ENCODE data around the gene PGM5. TPM values are rescaled to one million over a fixed set of nuclear protein-coding genes. Genes with fewer than 3 reads are reported as not detected.

Gene PGM5
- total RNA-seq, 1 donor from 2014 or later: 70.9 TPM

GRCh38 chr9:68545033-68545705 is 188.8 kb downstream of the PGM5 start:
- Histone ChIP-seq H3K27ac (no peak overlapping the region), H3K4me3 (no peak overlapping the region), H3K4me1 (peaks cover 0 to 2% of the 10 kb centered on the region in 2 donors), H3K36me3 (no peaks in the 10 kb centered on the region), H3K9me3 (no peaks in the 10 kb centered on the region), H3K27me3 (no peaks in the 10 kb centered on the region)
- TF ChIP-seq CTCF (IDR thresholded peaks at IDR 0.05): no peak
- no peak for DNase-seq (ENCODE audit: low spot score in 2 of 2)
- intact Hi-C loops (cut with DNase I): no loop called here

- Histone ChIP-seq H3K27ac (peak overlapping the region in 1 of 2 donors; percentile 9), H3K9me3 (no peaks in the 10 kb centered on the region), H3K4me3 (no peak overlapping the region), H3K36me3 (no peaks in the 10 kb centered on the region), H3K27me3 (no peaks in the 10 kb centered on the region), H3K4me1 (no peaks in the 10 kb centered on the region)
- no peak for DNase-seq (ENCODE audit: low spot score in 2 of 2)
- TF ChIP-seq CTCF (IDR thresholded peaks at IDR 0.05): no peak
- intact Hi-C loops (cut with DNase I): no loop called here
Observed at GRCh38 chr9:68546596-68547390, 190.4 kb downstream of the PGM5 start.

GRCh38 chr9:68547417-68547816 is 191.0 kb downstream of the PGM5 start:
- TF ChIP-seq CTCF (IDR thresholded peaks at IDR 0.05): no peak
- Histone ChIP-seq H3K9me3 (no peaks in the 10 kb centered on the region), H3K4me1 (no peaks in the 10 kb centered on the region), H3K27me3 (no peaks in the 10 kb centered on the region), H3K27ac (no peak overlapping the region), H3K4me3 (no peak overlapping the region), H3K36me3 (no peaks in the 10 kb centered on the region)
- no peak for DNase-seq (ENCODE audit: low spot score in 2 of 2)
- intact Hi-C loops (cut with DNase I): no loop called here

GRCh38 chr9:68548241-68548640 is 191.8 kb downstream of the PGM5 start:
- TF ChIP-seq CTCF (IDR thresholded peaks at IDR 0.05): no peak
- Histone ChIP-seq H3K9me3 (no peaks in the 10 kb centered on the region), H3K4me3 (no peak overlapping the region), H3K36me3 (no peaks in the 10 kb centered on the region), H3K4me1 (peaks cover 0 to 2% of the 10 kb centered on the region in 2 donors), H3K27me3 (no peaks in the 10 kb centered on the region), H3K27ac (no peak overlapping the region)
- DNase-seq (ENCODE audit: low spot score in 2 of 2): no peak
- intact Hi-C loops (cut with DNase I): no loop called here

- no peak for DNase-seq (ENCODE audit: low spot score in 2 of 2)
- no peak overlapping the region for H3K27ac ChIP-seq
- H3K4me3 ChIP-seq: no peak overlapping the region
- no peak for TF ChIP-seq CTCF (IDR thresholded peaks at IDR 0.05)
- H3K9me3 ChIP-seq: no peaks in the 10 kb centered on the region
- intact Hi-C loops (cut with DNase I): no loop called here
- H3K27me3 ChIP-seq: no peaks in the 10 kb centered on the region
- no peaks in the 10 kb centered on the region for H3K36me3 ChIP-seq
- H3K4me1 ChIP-seq: peaks cover 0 to 2% of the 10 kb centered on the region in 2 donors
Observed at GRCh38 chr9:68551191-68551590, 194.8 kb downstream of the PGM5 start.
